ENCODE results near the gene SRPRB.

SRPRB gene

DNA sequence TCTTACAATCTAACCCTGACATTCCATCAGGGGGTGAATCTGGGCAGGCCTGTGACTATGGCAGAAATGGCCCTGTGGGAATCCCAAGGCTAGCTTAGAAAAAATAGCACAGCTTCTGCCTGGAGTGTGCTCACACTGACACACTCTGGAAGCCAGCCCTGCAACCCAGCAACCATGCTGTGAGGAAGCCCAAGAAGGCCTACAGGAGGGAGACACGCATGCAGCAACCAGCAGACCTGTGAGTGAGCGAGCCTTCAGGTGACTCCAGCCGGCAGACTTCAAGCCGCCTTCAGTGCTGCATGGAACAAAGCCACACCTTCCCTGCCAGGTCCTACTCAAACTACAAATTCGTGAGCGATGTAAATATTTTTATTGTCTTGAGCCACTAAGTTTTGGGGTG lies 64.0 kb downstream of the SRPRB start:
- no CpG with 5 or more reads among the region's 6 CpGs for WGBS (ENCODE audit: insufficient coverage, insufficient read length)
- no peak overlapping the region for H3K27ac ChIP-seq (ENCODE audit: low read length)
- H3K27me3 ChIP-seq (ENCODE audit: control insufficient read depth, insufficient read depth, low read length), result no peaks in the 10 kb centered on the region
- peaks cover 2% of the 10 kb centered on the region; the same call in 1 of the 2 replicates for H3K4me1 ChIP-seq (ENCODE audit: control insufficient read depth, insufficient read depth, low read length)
- H3K4me3 ChIP-seq (ENCODE audit: low read length), result no peak overlapping the region
- no peak for DNase-seq (ENCODE audit: low read depth, low spot score)
- no peaks in the 10 kb centered on the region for H3K9me3 ChIP-seq (ENCODE audit: control insufficient read depth, insufficient read depth, low read length)
- no peaks in the 10 kb centered on the region for H3K36me3 ChIP-seq (ENCODE audit: control insufficient read depth, insufficient read depth, low read length)

DNA sequence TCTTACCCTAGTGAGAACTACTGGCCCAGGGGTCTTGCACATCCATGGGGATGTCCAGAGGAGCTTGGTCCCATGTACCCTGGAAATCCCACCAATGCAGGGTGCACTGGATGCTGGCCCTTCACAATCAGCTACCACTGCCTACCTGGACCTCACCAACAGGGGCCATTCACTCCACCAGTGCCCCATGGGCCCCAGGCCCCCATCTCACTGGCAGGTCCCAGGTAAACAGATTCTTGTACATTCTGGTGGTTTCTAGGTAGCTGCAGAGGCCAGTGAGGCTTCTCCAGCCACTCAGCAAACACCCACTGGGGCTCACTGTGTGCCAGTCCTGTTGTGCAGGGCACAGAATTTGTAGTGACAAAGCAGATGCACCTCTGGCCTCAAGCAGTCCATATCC lies 65.2 kb downstream of the SRPRB start:
- Histone ChIP-seq H3K9me3 (ENCODE audit: control insufficient read depth, insufficient read depth, low read length) (no peaks in the 10 kb centered on the region), H3K36me3 (ENCODE audit: control insufficient read depth, insufficient read depth, low read length) (no peaks in the 10 kb centered on the region), H3K27ac (ENCODE audit: low read length) (no peak overlapping the region), H3K27me3 (ENCODE audit: control insufficient read depth, insufficient read depth, low read length) (no peaks in the 10 kb centered on the region), H3K4me1 (ENCODE audit: control insufficient read depth, insufficient read depth, low read length) (peaks cover 2% of the 10 kb centered on the region; the same call in 1 of the 2 replicates), H3K4me3 (ENCODE audit: low read length) (no peak overlapping the region)
- no peak for DNase-seq (ENCODE audit: low read depth, low spot score)
